HL-60 (cell line): Measurements from ENCODE around the gene DISP3.

Experiments used
- DNase-seq, 2 experiments: peaks; one replicate each; pipeline ENCODE4 v3.0.0-alpha.2; 2010 to 2020; ENCODE audit warnings: low read depth in 1 of 2, low spot score in 1 of 2
- H3K27ac ChIP-seq: fragments of 250-450 bp; sonication (Bioruptor Pico); replicated peaks from 2 replicates; pipeline ENCODE4 v1.5.1; 2020; ENCODE audit warnings: mild to moderate bottlenecking, moderate library complexity
- H3K27me3 ChIP-seq: fragments of 250-450 bp; sonication (Bioruptor Pico); 2 replicates; pipeline ENCODE4 v1.5.1; 2021; ENCODE audit warnings: mild to moderate bottlenecking, moderate library complexity; ENCODE audit not compliant: insufficient read depth, poor library complexity, severe bottlenecking
- H3K4me3 ChIP-seq: replicated peaks from 2 replicates; pipeline ENCODE4 v1.5.1; 2011; ENCODE audit warnings: mild to moderate bottlenecking, control low read depth, low read length; ENCODE audit not compliant: insufficient read depth
- CTCF ChIP-seq: IDR thresholded peaks from one replicate; pipeline ENCODE4 v1.5.1; 2011; ENCODE audit warnings: low read length, control low read depth, inconsistent platforms; ENCODE audit not compliant: insufficient read depth
- GABPA ChIP-seq: IDR thresholded peaks from 2 replicates; pipeline ENCODE4 v1.6.1; 2012; ENCODE audit warnings: low read depth
- POLR2AphosphoS5 ChIP-seq: IDR thresholded peaks from 2 replicates; pipeline ENCODE4 v1.6.1; 2012; ENCODE audit warnings: low read depth
- REST ChIP-seq: IDR thresholded peaks from 2 replicates; pipeline ENCODE4 v1.6.1; 2012; ENCODE audit warnings: low read depth; ENCODE audit not compliant: insufficient replicate concordance
- SPI1 ChIP-seq: IDR thresholded peaks from 2 replicates; pipeline ENCODE4 v1.6.1; 2012; ENCODE audit warnings: low read depth, mild to moderate bottlenecking, borderline replicate concordance

Gene DISP3

GRCh38 chr1:11462224-11462923 lies 16.6 kb upstream of the DISP3 start:
- no peak for DNase-seq
- Histone ChIP-seq H3K27me3 (no peaks in the 10 kb centered on the region), H3K4me3 (no peak overlapping the region), H3K27ac (no peak overlapping the region)
- no peak for TF ChIP-seq GABPA
- no peak for TF ChIP-seq SPI1
- TF ChIP-seq CTCF, result no peak
- TF ChIP-seq POLR2AphosphoS5, result no peak
- TF ChIP-seq REST, result no peak

- DNase-seq, result no peak
- TF ChIP-seq REST, result no peak
- Histone ChIP-seq H3K27ac (no peak overlapping the region), H3K4me3 (no peak overlapping the region), H3K27me3 (no peaks in the 10 kb centered on the region)
Observed at GRCh38 chr1:11463177-11463576, 15.8 kb upstream of the DISP3 start.

GRCh38 chr1:11465307-11465706 lies 13.6 kb upstream of the DISP3 start:
- no peak overlapping the region for H3K4me3 ChIP-seq
- no peak overlapping the region for H3K27ac ChIP-seq
- H3K27me3 ChIP-seq, result no peaks in the 10 kb centered on the region
- DNase-seq, result no peak
- no peak for TF ChIP-seq SPI1
- TF ChIP-seq REST, result no peak
- no peak for TF ChIP-seq POLR2AphosphoS5
- no peak for TF ChIP-seq GABPA
- TF ChIP-seq CTCF, result no peak
